DMS153 treated with DMSO at 0.1 percent for 48 hours (cell line): ENCODE data around the gene NSUN6.

ENCODE experiments used
- DNase-seq: peaks from one replicate; lab custom pipeline; 2025; ENCODE audit not compliant: unreplicated experiment; lab: John Stamatoyannopoulos, UW

The NSUN6 gene

DNA sequence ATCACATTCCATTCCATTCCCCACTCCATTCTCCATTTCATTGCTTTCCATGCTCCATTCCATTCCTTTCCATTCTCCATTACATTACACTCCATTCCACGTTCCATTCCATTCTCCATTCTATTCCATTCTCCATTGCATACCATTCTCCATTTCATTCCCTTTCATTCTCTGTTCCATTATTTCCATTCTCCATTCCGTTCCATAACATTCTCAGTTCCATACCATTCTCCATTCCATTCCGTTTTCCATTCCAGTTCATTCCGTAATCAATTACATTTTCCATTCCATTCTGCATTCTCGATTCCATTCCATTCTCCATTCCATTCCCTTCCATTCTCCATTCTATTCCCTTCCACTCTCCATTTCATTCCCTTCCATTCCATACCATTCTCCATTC, 86.4 kb downstream of the NSUN6 start:
- no peak for DNase-seq

DNA sequence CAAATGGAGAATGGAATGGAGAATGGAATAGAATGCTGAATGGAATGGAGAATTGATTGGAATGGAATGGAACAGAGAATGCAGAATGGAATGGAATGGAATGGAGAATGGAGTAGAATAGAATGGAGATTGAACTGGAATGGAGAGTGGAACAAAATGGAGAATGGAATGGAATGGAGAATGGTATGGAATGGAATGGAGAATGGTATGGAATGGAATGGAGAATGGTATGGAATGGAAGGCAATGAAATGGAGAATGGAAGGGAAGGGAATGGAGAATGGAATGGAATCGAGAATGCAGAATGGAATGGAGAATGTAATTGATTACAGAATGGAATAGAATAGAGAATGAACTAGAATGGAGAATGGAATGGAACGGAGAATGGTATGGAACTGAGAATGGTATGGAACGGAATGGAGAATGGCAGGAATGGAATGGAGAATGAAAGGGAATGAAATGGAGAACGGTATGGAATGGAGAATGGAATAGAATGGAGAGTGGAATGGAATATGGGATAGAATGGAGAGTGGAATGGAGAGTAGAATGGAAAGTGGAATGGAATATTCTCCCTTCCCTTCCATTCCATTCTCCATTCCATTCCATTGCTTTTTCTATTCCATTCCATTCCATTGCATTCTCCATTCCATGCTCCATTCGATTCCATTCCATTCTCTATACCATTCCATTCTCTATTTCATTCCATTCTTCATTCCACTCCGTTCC, 88.2 kb downstream of the NSUN6 start:
- no peak for DNase-seq

DNA sequence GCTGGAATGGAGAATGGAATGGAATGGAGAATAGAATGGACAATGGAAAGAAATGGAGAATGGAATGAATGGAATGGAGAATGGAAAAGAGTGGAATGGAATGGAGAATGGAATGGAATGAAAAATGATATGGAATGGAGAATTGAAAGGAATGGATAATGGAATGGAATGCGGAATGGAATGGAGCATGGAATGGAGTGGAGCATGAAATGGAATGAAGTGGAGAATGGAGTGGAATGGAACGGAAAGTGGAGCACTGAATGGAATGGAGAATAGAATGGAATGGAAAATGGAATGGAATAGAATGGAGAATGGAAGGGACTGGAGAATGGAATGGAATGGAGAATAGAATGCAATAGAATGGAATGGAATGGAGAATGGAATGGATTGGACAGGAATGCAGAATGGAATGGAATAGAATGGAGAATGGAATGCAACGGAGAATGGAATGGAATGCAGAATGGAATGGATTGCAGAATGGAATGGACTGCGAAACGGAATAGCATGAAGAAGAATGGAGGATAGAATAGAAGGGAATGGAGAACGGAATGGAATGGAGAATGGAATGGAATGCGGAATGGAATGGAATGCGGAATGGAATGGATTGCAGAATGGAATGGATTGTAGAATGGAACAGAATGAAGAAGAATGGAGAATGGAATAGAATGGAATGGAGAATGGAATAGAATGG, 89.4 kb downstream of the NSUN6 start:
- DNase-seq, result no peak

DNA sequence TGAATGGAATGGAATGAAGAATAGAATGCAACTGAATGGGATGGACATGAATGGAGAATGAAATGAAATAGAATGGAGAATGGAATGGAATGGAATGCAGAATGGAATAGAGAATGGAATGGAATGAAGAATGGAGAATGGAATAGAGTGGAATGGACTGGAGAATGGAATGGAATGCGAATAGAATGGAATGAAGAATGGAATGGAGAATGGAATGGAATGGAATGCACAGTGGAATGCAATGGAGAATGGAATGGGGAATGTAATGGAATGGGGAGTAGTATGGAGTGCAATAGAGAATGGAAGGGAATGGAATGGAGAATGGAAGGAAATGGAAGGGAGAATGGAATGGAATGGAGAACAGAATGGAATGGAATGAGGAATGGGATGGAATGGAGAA, 93.4 kb downstream of the NSUN6 start:
- no peak for DNase-seq

DNA sequence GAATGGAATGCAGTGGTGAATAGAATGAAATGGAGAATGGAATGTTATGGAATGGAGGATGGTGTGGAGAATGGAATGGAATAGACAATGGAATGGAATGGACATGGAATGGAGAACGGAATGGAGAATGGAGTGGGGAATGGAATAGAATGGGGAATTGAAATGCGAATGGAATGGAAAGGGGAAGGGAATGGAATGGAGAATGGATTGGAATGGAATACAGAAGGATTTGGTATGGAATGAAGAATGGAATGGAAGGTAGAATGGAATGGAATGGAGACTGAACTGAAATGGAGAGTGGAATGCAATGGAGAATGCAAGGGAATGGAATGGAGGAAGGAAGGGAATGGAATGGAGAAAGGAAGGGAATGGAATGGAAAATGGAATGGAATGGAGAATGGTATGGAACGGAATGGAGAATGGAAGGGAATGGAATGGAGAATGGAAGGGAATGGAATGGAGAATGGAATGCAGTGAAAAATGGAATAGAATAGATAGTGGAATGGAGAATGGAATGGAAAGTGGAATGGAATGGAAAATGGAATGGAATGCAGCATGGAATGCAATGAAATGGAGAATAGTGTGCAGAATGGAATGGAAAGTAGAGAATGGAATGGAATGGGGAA, 94.8 kb downstream of the NSUN6 start:
- DNase-seq, result no peak

DNA sequence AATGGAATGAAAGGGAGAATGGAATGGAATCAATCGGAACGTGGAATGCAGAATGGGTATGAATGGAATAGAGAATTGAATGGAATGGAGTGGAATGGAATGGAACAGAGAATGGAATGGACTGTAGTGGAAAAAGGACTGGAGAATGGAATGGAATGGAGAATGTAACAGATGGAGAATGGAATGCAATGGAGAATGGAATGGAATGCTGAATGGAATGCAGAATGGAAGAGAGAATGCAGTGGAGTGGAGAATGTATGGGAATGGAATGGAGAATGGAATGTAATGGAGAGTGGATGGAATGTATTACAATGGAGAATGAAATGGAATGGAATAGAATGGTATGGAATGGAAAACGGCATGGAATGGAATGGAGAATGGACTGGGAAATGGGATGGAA, 96.9 kb downstream of the NSUN6 start:
- DNase-seq, result no peak

DNA sequence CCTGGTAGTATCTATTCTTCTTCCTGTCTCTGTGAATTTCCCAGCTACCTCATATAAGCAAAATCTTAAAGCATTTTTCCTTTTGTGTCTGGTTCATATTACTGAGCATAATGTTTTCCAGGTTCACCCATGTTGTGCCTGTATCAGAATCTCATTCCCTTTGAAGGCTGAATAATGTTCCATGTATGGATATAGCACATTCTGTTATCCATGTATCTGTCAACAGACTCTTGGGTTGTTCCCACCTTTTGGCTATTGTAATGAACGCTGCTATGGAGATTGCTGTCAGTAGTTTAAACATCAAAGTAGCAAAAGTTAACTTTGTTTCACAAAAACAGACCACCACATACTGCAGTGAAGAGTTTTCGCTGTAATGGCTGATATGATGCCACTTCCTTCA, 99.9 kb downstream of the NSUN6 start:
- DNase-seq, result no peak

DNA sequence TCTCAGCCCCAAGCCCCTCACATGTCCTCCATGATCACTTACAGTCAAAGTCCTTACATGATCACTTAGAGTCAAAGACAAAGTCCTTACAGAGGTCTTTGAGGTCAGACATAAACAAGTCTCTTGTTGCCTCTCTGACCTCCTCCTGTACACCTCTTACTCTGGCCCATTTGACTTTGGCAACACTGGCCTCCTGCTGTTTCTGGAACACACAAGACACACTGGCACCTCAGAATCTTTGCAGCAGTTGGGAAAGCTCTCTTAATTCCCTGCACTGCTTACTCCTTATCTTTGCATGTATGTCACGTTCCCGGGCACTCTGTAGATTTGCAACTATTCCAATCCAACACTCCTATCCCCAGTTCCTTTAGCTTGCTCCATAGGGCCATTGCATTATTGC, 102.3 kb downstream of the NSUN6 start:
- no peak for DNase-seq

DNA sequence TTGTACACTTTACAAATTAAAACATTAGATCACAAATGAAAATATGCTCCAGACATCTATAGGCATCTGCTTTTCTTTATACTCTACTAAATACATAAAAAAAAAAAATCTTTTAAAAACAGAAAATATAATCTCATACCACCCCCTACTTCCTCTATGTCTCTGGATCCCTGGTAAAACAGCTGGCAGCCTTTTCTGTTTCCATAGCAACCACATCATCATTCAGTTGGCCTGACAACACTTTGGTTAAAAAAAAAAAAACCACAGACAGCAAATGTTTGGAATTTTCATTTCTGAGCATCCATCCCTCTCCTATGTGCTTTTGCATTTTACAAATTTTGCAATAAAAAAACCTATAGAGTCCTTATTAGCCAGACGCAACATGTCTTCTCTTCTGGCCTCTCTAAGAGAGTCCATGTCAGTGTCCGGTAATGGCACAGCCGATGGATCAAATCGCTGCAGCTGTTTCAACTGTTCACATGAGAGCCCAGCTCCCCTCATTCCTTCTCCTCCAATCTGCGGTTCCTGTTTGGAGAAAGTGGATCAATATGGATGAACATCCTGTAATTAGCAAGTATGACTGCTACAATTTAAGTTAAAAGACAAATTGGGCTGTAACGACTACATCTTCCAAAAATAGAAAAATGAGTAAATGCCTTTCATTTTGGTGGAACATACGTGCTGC, 105.6 kb downstream of the NSUN6 start:
- no peak for DNase-seq

DNA sequence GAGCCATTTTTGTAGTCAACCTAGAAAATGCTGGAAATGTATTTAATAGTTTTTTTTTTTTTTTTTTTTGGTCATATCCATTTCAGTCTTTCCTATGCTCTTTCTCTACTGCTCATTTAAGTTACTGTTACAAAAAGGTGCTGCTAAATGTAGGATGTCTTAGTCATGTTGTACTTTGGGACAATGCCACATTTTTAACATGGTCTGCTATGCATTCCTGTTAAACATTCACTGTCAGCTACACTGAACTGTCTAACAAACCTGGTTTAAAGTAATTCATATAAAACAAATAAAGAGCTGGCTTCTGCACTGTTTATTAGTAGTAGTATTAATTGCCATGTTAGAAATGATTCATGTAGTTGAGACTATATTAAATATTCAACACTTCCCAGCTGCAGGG, 108.6 kb downstream of the NSUN6 start:
- no peak for DNase-seq

DNA sequence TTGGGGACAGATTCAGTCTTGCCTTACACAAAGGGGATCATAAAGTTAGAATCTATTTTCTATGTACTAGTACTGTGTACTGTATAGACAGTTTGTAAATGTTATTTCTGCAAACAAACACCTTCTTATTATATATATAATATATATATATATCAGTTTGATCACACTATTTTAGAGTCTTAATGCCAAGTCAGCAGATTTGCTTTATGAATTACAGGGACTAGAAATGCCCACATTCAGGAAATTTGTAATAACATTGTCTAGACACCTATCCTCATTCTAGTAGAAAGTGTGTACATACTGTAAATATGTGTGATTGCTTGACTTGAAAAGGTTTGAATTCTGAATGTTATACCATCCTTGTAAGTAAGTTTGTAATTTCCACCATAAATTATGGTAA, 111.2 kb downstream of the NSUN6 start:
- no peak for DNase-seq

DNA sequence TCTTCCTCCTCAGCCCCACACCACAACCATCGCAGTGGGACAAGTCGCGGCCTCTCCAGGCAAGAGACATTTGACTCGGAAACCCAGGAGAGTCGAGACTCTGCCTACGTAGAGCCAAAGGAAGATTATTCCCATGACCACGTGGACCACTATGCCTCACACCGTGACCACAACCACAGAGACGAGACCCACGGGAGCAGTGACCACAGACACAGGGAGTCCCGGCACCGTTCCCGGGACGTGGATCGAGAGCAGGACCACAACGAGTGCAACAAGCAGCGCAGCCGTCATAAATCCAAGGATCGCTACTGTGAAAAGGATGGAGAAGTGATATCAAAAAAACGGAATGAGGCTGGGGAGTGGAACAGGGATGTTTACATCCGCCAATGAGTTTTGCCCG, 112.1 kb downstream of the NSUN6 start:
- no peak for DNase-seq

DNA sequence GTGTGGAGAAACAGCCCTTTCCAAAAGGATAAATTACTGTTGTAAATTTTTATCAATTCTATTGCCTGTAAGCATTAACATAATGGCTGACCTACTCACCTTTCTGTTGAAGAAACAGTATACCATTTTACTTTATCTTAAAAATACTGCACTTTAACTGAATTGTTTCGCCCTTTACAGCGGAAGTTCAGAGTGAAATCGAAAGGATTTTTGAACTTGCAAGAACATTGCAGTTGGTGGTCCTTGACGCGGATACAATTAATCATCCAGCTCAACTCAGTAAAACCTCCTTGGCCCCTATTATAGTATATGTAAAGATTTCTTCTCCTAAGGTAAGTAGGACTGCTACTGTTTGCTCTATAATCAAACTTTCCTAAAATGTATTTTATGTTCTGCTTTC, 117.5 kb downstream of the NSUN6 start:
- no peak for DNase-seq

DNA sequence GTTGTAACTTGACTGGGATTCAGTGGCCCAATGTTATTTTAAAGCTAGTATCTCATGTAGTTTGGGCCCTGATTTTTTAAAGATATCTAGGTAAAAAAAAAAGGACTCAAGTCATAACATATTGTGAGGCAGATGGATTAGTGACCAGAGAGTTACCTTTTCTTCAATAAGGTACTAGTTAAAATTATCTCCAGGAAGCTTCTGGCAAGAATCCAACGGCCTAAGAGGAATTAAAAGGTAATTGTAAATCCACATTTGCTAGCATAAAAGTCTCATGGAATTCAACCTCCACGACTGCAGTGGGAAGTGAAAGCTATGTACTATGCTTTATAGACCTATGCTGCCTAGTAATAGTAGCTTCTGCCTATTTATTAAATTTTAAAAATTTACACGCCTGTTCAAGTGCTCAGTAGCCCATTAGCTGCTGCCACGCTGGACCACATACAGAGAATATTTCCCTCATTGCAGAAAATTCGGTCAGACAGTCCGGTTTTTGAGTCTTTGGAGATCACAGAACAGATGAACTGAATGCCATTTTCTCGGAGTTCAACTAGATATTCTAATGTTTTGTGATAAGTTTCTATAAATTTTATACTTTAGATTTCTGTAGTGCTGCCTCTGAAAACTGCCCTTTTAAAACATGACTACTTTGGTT, 118.4 kb downstream of the NSUN6 start:
- no peak for DNase-seq

DNA sequence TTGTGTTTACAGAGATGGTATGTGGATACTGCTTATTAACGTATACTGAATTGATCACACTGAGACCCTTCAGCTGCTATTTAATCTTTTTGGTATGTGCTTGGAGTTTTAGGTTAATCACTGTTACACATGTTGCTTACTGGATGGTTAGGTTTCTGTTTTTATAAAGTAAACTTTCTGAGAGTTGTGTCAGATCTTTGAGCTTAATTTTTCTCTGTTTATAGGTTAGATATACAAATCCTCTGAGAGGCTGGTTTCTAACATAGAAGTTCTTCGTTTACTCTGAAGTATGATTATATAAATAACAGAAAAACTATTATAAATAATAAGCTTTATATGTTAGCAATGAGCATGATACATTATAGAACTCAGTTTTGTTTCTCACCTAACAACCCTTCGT, 123.1 kb downstream of the NSUN6 start:
- DNase-seq, result no peak

DNA sequence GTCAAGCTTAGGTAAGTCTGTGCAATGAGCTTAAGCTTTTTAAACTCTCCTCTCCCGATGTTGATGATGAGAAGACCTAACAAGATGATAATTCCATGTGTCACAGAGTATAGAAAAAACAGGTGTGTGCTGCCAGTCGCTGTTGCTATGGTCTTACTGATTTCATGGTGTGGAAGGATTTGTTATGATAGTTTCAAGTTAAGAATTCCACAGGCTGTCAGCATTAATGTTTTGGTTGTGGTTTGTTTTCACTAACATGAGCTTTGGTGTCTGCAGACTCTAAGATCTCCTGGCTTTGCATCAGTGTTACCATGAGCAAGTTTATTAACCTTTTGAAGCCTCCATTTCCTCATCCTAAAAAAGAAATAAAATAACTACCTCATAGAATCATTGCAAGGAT, 123.7 kb downstream of the NSUN6 start:
- no peak for DNase-seq

DNA sequence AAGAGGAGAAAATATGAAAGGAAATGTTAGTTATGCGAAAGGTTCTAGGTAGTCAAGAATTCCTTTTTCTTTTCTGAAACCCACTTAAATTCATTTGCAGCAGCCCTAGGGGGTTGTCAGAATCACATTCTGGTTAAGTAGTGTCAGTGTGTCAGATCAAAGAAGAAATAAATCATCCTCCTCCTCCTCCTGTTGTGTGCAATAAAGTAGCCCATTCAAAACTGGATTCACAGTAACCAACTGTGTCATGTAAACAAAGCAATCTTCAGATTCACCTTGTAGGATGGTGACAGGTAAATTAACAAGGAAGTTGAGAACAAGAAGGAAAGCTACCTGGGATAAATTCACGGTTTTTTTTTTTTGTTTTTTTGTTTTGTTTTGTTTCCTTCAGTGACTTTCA, 127.5 kb downstream of the NSUN6 start:
- DNase-seq, result no peak

DNA sequence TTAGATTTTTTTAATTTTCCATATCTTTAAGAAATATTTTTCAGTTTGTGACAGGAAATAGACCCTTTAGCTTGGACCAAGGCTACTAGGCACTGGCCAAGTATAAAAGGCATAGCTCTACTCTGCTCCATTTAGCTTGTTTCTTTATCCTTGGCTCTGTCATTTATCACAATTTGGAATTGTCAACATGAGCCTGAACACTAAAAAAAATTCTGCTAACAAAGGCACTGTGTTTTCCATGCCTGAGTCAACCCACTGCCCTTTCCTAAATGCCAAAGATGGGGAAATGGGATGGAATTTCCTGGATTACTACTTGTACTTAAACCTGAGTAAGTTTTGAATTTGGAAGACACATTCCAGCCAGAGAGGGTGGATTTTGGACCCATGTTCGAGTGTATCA, 128.4 kb downstream of the NSUN6 start:
- no peak for DNase-seq

DNA sequence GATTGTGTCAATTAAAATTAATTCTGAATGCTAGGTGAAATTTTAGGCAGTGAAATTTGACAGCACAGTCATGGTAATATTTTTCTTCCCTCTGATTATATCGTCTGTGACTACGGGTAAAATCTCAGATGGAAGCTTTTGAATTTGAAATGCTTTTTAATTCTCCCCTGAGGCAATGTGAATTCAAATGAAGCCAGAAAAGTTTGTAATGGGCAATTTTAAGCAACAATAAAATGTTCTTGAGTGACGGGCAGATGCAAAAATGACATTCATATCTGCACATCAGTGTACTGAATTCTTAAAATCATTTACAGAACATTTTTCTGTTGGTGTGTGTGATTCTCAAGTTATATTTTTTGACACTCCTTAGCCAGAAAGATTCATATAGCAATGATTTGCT, 134.5 kb downstream of the NSUN6 start:
- no peak for DNase-seq

DNA sequence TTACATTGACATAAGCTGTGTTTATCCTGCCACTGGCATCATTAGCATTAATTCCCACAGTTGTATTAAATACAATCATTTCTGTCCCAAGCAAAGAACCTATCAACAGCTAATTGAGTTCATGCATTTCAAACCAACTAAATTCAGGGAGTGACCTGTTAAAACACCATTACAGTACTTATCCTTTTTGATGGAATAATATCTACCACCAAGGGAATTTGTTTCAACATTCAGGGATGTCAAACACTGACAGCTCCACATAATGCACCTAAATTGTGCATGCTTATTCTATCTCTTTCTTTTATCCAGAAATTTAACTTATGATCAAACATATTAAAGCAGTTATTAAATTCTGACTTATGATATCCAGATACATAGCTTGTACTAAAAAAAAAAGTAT, 136.8 kb downstream of the NSUN6 start:
- no peak for DNase-seq

DNA sequence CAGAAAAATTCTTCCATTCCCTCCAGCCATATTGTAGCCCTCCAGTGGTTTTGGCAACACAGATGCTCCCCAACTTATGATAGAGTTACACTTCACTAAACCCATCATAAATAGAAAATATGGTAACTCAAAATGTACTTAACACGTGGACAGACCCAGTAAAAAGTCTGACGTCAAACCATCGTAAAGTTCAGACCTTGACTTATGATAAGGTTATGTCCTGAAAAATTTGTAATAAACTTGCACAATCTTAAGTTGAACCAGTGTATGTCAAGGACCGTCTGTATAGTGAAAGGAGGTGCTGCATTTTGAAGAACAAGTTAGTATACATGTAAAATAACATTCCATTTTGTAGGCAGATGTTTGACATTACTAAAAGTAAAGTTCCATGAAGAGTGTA, 142.8 kb downstream of the NSUN6 start:
- DNase-seq, result no peak
